Immature natural killer cell (primary cell): ENCODE results near the gene SSR1. TPM values are rescaled to one million over a fixed set of nuclear protein-coding genes. Genes with fewer than 3 reads are reported as not detected.

Experiments used
- DNase-seq, 3 donors: peaks; one replicate each; pipeline ENCODE4 v3.0.0; 2022; ENCODE audit warnings: mixed read lengths in 1 of 3
- H3K27ac Mint-ChIP-seq, 6 donors: one replicate each; pipeline ENCODE4 v1.8.0; 2020; ENCODE audit warnings: mixed read lengths in 6 of 6, mild to moderate bottlenecking in 5 of 6, inconsistent platforms in 4 of 6, moderate library complexity in 3 of 6
- H3K27me3 Mint-ChIP-seq, 3 donors: one replicate each; pipeline ENCODE4 v1.8.0; 2020 to 2021; ENCODE audit warnings: low read depth in 3 of 3, mild to moderate bottlenecking in 3 of 3, mixed read lengths in 3 of 3, moderate library complexity in 3 of 3, inconsistent platforms in 1 of 3
- H3K36me3 Mint-ChIP-seq, 3 donors: one replicate each; pipeline ENCODE4 v1.8.0; 2020; ENCODE audit warnings: mixed read lengths in 3 of 3, inconsistent platforms in 2 of 3, mild to moderate bottlenecking in 2 of 3
- H3K4me1 Mint-ChIP-seq, 2 donors: one replicate each; pipeline ENCODE4 v1.8.0; 2020; ENCODE audit warnings: inconsistent platforms in 2 of 2, mild to moderate bottlenecking in 2 of 2, mixed read lengths in 2 of 2, moderate library complexity in 1 of 2
- H3K4me3 Mint-ChIP-seq, 5 donors: one replicate each; pipeline ENCODE4 v1.8.0; 2020; ENCODE audit warnings: mild to moderate bottlenecking in 5 of 5, mixed read lengths in 5 of 5, inconsistent platforms in 3 of 5, moderate library complexity in 3 of 5
- H3K9me3 Mint-ChIP-seq, 6 donors: one replicate each; pipeline ENCODE4 v1.8.0; 2020; ENCODE audit warnings: mild to moderate bottlenecking in 6 of 6, mixed read lengths in 6 of 6, inconsistent platforms in 4 of 6, moderate library complexity in 3 of 6
- polyA plus RNA-seq, 3 donors: library from polyadenylated mRNA; unstranded; fragments of 300-500 nt; fragmentation: Illumina TruSeq; gene quantifications; one replicate each; pipeline ENCODE4 v1.2.3, GENCODE V29; 2021

SSR1 gene
- polyA plus RNA-seq, 3 donors from 2014 or later = 134 to 247 (median 207) TPM

- H3K9me3 Mint-ChIP-seq = no peaks in the 10 kb centered on the region
- no peak for DNase-seq
- peak overlapping the region in 3 of 6 donors; percentile 6 to 62 (median 26) for H3K27ac Mint-ChIP-seq
- H3K36me3 Mint-ChIP-seq = peaks cover 4 to 7% (median 5%) of the 10 kb centered on the region in 3 donors
- H3K27me3 Mint-ChIP-seq = peaks cover 0 to 4% (median 0%) of the 10 kb centered on the region in 3 donors
- H3K4me1 Mint-ChIP-seq = peaks cover 8 to 10% of the 10 kb centered on the region in 2 donors
- no peak overlapping the region for H3K4me3 Mint-ChIP-seq
Measured at GRCh38 chr6:7241709-7242645, 71.0 kb downstream of the SSR1 start.

- peaks cover 8 to 10% of the 10 kb centered on the region in 2 donors for H3K4me1 Mint-ChIP-seq
- H3K9me3 Mint-ChIP-seq = no peaks in the 10 kb centered on the region
- peak overlapping the region in 1 of 6 donors; percentile 17 for H3K27ac Mint-ChIP-seq
- H3K27me3 Mint-ChIP-seq = peaks cover 0 to 4% (median 0%) of the 10 kb centered on the region in 3 donors
- H3K36me3 Mint-ChIP-seq = peaks cover 4 to 7% (median 5%) of the 10 kb centered on the region in 3 donors
- no peak overlapping the region for H3K4me3 Mint-ChIP-seq
- DNase-seq = no peak
Measured at GRCh38 chr6:7241160-7241559, 71.8 kb downstream of the SSR1 start.

GRCh38 chr6:7240351-7240750 is 72.6 kb downstream of the SSR1 start:
- no peak overlapping the region for H3K4me3 Mint-ChIP-seq
- H3K9me3 Mint-ChIP-seq = no peaks in the 10 kb centered on the region
- H3K4me1 Mint-ChIP-seq = peaks cover 10 to 11% of the 10 kb centered on the region in 2 donors
- H3K36me3 Mint-ChIP-seq = peaks cover 4 to 14% (median 8%) of the 10 kb centered on the region in 3 donors
- peaks cover 0 to 4% (median 0%) of the 10 kb centered on the region in 3 donors for H3K27me3 Mint-ChIP-seq
- H3K27ac Mint-ChIP-seq = no peak overlapping the region
- no peak for DNase-seq

- DNase-seq = no peak
- Mint-ChIP-seq H3K4me1 (peaks cover 10 to 13% of the 10 kb centered on the region in 2 donors), H3K27me3 (peaks cover 0 to 4% (median 0%) of the 10 kb centered on the region in 3 donors), H3K9me3 (no peaks in the 10 kb centered on the region), H3K36me3 (peaks cover 4 to 15% (median 11%) of the 10 kb centered on the region in 3 donors), H3K4me3 (no peak overlapping the region), H3K27ac (peak overlapping the region in 1 of 6 donors; percentile 11)
Measured at GRCh38 chr6:7239590-7239948, 73.4 kb downstream of the SSR1 start.

- peaks cover 4 to 19% (median 15%) of the 10 kb centered on the region in 3 donors for H3K36me3 Mint-ChIP-seq
- peaks cover 16 to 18% of the 10 kb centered on the region in 2 donors for H3K4me1 Mint-ChIP-seq
- H3K27ac Mint-ChIP-seq = peak overlapping the region in 2 of 6 donors; percentile 11 to 13
- no peak overlapping the region for H3K4me3 Mint-ChIP-seq
- H3K27me3 Mint-ChIP-seq = peaks cover 0 to 4% (median 0%) of the 10 kb centered on the region in 3 donors
- H3K9me3 Mint-ChIP-seq = no peaks in the 10 kb centered on the region
- peak; percentile 18 to 34 (median 32) for DNase-seq
Measured at GRCh38 chr6:7238900-7239589, 74.0 kb downstream of the SSR1 start.

GRCh38 chr6:7238526-7238899 is 74.5 kb downstream of the SSR1 start:
- H3K4me3 Mint-ChIP-seq = no peak overlapping the region
- H3K9me3 Mint-ChIP-seq = no peaks in the 10 kb centered on the region
- no peak for DNase-seq
- peaks cover 4 to 19% (median 17%) of the 10 kb centered on the region in 3 donors for H3K36me3 Mint-ChIP-seq
- peaks cover 0 to 4% (median 0%) of the 10 kb centered on the region in 3 donors for H3K27me3 Mint-ChIP-seq
- peak overlapping the region in 1 of 6 donors; percentile 13 for H3K27ac Mint-ChIP-seq
- H3K4me1 Mint-ChIP-seq = peaks cover 18 to 21% of the 10 kb centered on the region in 2 donors

GRCh38 chr6:7237653-7238188 is 75.3 kb downstream of the SSR1 start:
- no peak for DNase-seq
- H3K27me3 Mint-ChIP-seq = peaks cover 0 to 4% (median 0%) of the 10 kb centered on the region in 3 donors
- peaks cover 14 to 18% of the 10 kb centered on the region in 2 donors for H3K4me1 Mint-ChIP-seq
- H3K9me3 Mint-ChIP-seq = no peaks in the 10 kb centered on the region
- peaks cover 4 to 19% (median 18%) of the 10 kb centered on the region in 3 donors for H3K36me3 Mint-ChIP-seq
- H3K27ac Mint-ChIP-seq = no peak overlapping the region
- no peak overlapping the region for H3K4me3 Mint-ChIP-seq

- Mint-ChIP-seq H3K27me3 (peaks cover 0 to 4% (median 0%) of the 10 kb centered on the region in 3 donors), H3K9me3 (no peaks in the 10 kb centered on the region), H3K4me1 (peaks cover 19 to 21% of the 10 kb centered on the region in 2 donors), H3K36me3 (peaks cover 12 to 27% (median 27%) of the 10 kb centered on the region in 3 donors), H3K4me3 (no peak overlapping the region), H3K27ac (peak overlapping the region in 1 of 6 donors; percentile 34)
- DNase-seq = no peak
Measured at GRCh38 chr6:7236306-7237209, 76.4 kb downstream of the SSR1 start.

GRCh38 chr6:7235712-7236305 is 77.2 kb downstream of the SSR1 start:
- Mint-ChIP-seq H3K4me1 (peaks cover 19 to 21% of the 10 kb centered on the region in 2 donors), H3K36me3 (peaks cover 8 to 30% (median 23%) of the 10 kb centered on the region in 3 donors), H3K9me3 (no peaks in the 10 kb centered on the region), H3K27me3 (peaks cover 0 to 2% (median 0%) of the 10 kb centered on the region in 3 donors), H3K4me3 (no peak overlapping the region), H3K27ac (peak overlapping the region in 1 of 6 donors; percentile 34)
- no peak for DNase-seq

GRCh38 chr6:7234547-7234946 is 78.5 kb downstream of the SSR1 start:
- Mint-ChIP-seq H3K27ac (peak overlapping the region in 5 of 6 donors; percentile 41 to 67 (median 57)), H3K36me3 (peaks cover 8 to 34% (median 19%) of the 10 kb centered on the region in 3 donors), H3K4me3 (no peak overlapping the region), H3K4me1 (peaks cover 19 to 21% of the 10 kb centered on the region in 2 donors), H3K9me3 (no peaks in the 10 kb centered on the region), H3K27me3 (no peaks in the 10 kb centered on the region)
- no peak for DNase-seq

- H3K27me3 Mint-ChIP-seq = peaks cover 0 to 2% (median 0%) of the 10 kb centered on the region in 3 donors
- no peak for DNase-seq
- H3K4me1 Mint-ChIP-seq = peaks cover 18 to 26% of the 10 kb centered on the region in 2 donors
- no peaks in the 10 kb centered on the region for H3K9me3 Mint-ChIP-seq
- no peak overlapping the region for H3K27ac Mint-ChIP-seq
- H3K36me3 Mint-ChIP-seq = peaks cover 20 to 50% (median 33%) of the 10 kb centered on the region in 3 donors
- no peak overlapping the region for H3K4me3 Mint-ChIP-seq
Measured at GRCh38 chr6:7232351-7232750, 80.6 kb downstream of the SSR1 start.

GRCh38 chr6:7230956-7231713 is 81.9 kb downstream of the SSR1 start:
- Mint-ChIP-seq H3K4me3 (no peak overlapping the region), H3K9me3 (no peaks in the 10 kb centered on the region), H3K27me3 (peaks cover 0 to 2% (median 0%) of the 10 kb centered on the region in 3 donors), H3K27ac (no peak overlapping the region), H3K4me1 (peaks cover 21 to 26% of the 10 kb centered on the region in 2 donors), H3K36me3 (peaks cover 26 to 58% (median 33%) of the 10 kb centered on the region in 3 donors)
- DNase-seq = no peak
